ENCODE results near the gene ACRBP. TPM values are rescaled to one million over a fixed set of nuclear protein-coding genes. Genes with fewer than 3 reads are reported as not detected.

Gene ACRBP
- total RNA-seq, 2 donors from 2014 or later = 0.60 to 0.88 TPM

GRCh38 chr12:6653987-6654386 is 6.8 kb upstream of the ACRBP start:
- ATAC-seq = peak; percentile 44 to 46
- no peak for DNase-seq
- intact Hi-C loops (cut with DNase I) = no loop called here

- intact Hi-C loops (cut with DNase I) = no loop called here
- no peak for DNase-seq
- ATAC-seq = no peak
These were observed 6.1 kb upstream of the ACRBP start for GRCh38 chr12:6653342-6653741.

- no peak for DNase-seq
- no peak for ATAC-seq
- intact Hi-C loops (cut with DNase I) = no loop called here
These were observed 5.2 kb upstream of the ACRBP start for GRCh38 chr12:6652391-6652790.

- DNase-seq (no peak), ATAC-seq (no peak)
- intact Hi-C loops (cut with DNase I) = no loop called here
These were observed 3.6 kb upstream of the ACRBP start for GRCh38 chr12:6650832-6651231.

DNA sequence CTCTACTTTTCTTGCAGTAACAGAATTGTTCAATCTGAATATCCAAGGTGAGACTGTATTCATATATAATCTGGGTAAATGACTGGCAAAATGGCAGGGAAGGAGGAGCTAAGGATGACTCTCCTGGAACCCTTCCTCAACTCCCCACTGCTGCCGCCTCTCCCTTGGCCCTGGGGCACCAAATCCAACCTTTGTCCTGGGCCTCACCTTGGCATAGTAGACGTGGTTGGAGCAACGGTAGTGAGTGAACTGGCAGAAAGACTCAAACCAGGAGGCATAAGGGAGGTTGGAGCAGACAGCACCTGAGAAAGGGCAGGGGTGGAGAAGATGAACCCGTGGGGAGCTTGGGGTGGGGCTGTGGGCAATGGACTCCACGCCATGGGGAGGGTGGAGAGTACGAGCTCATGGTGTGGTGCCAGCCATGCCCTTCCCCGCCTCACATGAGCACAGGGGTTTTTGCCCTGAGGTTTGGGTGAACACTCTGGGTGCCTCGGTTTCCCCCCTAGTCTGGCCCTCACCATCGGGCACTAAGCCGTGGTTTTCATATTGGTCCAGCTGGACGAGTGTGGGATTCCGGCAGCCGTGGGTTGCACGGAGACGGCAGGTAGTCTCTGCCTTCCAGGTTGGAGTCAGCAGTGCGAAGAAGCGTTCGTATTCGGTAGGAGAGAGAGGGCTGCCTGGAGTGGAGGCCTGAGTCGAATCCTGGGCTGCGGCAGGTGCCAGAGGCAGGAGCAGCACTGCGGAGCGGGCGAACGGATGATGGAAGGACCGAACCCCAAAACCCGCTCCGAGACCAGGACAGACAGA is 753 bp downstream of the ACRBP start:
- intact Hi-C loops (cut with DNase I) = no loop called here
- DNase-seq = no peak
- ATAC-seq = peak; percentile 3 to 15

GRCh38 chr12:6644903-6645302 is 2.3 kb downstream of the ACRBP start:
- intact Hi-C loops (cut with DNase I) = no loop called here
- ATAC-seq (no peak), DNase-seq (peak; percentile 41)

DNA sequence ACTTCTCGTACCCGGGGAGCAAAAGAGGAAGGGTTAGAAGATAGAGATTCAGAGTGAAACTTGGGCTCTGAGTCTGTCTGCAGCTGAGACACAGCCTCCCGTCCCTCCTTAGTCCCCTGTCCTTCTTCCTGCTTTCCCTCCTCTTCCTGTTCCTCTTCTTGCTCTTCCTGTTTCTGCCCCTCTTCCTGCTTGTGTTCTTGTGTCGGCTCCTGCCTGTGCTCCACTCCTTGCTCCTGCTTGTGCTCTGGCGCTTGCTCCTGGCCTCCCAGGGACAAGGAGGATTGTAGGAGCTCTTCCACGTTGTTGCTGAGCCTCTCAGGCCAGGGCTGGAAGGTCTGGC is 3.0 kb downstream of the ACRBP start:
- intact Hi-C loops (cut with DNase I) = no loop called here
- peak in 1 of 2 donors; percentile 45 for ATAC-seq
- DNase-seq = no peak

GRCh38 chr12:6643569-6644256 is 3.5 kb downstream of the ACRBP start:
- intact Hi-C loops (cut with DNase I) = no loop called here
- ATAC-seq (peak in 1 of 2 donors; percentile 39), DNase-seq (no peak)

DNA sequence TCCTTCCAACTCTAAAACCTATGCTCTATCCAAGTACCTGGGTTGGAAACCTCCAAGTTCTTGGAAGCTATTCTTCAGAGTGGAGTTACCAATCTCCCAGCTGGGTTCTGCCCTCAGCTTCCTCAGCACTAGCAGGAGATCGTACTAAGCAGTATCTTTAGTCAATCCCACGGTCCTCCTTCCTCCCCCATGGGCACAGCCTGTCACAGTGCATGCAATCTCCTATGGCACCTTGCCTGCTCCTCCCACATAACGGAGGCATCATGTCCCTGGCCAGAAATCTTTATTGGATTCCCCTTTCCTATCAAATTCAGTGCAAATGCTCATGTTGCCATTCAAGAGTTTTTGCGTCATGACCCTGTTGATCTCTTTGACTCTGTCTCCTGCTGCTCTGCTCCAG is 6.1 kb downstream of the ACRBP start:
- ATAC-seq (no peak), DNase-seq (no peak)
- intact Hi-C loops (cut with DNase I) = no loop called here

DNA sequence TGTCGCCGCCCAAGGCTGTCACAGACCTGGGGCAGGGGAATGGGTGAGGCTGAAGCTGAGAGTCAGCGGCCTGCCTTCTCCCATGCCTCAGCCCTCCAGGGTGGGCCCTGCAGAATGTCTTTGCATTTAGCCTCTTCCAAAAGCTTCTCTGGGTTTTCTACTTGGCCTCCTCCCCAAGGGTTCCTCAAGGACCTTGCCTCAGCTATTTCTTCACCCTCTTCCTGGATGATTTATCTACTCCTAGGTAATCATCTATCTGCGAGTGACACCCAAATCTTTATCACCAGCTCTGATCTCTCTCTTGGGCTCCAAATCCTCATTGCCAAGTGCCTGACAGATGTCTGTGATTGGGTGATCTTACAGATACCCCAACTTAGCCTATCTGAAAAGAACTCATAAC is 6.7 kb downstream of the ACRBP start:
- intact Hi-C loops (cut with DNase I) = no loop called here
- DNase-seq (no peak), ATAC-seq (no peak)

DNA sequence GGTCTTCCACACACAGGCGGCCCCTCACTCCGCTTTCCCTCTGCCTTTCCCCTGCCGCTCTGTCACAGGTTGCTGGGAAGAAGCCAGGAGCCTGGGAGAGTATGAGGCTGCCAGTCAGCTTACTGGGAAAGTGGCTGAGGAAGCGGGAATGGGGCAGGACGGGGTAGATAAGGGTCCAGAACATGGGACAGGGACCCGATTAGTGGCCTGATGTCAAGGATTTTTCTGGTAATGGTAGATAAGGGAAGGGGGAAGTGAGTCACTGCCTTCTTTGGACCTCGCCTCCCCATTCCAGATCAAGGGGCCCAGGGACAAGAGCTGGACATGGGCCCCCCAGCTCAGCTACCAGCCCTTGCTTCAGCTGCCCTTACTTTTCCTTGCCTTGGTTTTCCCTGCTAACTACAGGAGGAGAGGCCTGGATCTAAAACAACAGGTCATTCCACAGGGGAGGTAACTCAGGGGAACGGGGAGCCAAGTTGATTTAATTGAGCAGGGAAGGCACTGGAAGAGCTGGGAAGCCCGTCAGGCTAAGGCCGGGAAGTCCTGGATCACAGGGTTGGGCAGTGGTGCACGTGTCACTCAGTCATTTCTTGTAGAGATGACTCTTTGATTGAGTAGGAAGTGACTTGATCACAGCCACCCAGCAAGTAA is 8.0 kb downstream of the ACRBP start:
- peak; percentile 50 for DNase-seq
- no peak for ATAC-seq
- intact Hi-C loops (cut with DNase I) = no loop called here

GRCh38 chr12:6638305-6638704 is 8.9 kb downstream of the ACRBP start:
- no peak for DNase-seq
- ATAC-seq = peak in 1 of 2 donors; percentile 3
- intact Hi-C loops (cut with DNase I) = no loop called here

DNA sequence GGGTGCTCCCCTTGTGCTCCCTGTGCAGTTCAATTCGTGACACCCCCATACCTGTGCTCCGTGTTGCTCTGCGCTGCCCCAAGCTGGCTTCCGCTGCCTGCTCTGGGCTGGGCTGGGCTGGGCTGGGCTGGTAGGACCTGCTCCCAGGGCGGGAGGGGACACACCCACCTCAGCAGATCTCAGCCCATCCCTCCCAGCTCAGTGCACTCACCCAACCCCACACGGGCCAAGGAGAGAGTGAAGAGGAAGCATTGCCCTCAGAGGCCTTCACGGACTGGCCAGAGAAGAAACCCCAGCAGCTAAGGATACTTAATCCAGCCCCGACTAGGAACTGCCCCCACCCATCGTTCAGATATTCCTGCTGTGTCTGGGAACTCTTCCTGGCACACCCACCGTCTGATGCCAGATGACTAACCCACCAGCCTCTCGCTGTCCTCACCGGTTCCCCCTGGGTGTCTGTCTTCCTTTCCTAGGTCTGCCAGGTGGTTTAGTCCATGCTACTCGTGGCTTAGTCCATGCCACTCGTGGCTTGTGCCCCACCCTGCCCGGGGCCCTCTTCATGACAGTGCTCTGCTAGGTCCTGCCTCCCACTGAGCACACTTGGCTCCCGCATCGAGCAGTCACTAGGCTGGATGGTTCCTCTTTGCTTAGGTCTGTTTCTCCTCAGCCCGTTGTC is 11.2 kb downstream of the ACRBP start, which contains the start of gene LPAR5:
TSS of gene LPAR5 (minus strand) at position 104 of the 676 bp plus-strand sequence. CDS start 14,711 bp downstream, outside the sequence.
- intact Hi-C loops (cut with DNase I) = no loop called here
- DNase-seq = peak; percentile 51
- peak; percentile 43 to 84 for ATAC-seq

- intact Hi-C loops (cut with DNase I) = no loop called here
- no peak for DNase-seq
These were observed 11.8 kb downstream of the ACRBP start for GRCh38 chr12:6635375-6635855.

DNA sequence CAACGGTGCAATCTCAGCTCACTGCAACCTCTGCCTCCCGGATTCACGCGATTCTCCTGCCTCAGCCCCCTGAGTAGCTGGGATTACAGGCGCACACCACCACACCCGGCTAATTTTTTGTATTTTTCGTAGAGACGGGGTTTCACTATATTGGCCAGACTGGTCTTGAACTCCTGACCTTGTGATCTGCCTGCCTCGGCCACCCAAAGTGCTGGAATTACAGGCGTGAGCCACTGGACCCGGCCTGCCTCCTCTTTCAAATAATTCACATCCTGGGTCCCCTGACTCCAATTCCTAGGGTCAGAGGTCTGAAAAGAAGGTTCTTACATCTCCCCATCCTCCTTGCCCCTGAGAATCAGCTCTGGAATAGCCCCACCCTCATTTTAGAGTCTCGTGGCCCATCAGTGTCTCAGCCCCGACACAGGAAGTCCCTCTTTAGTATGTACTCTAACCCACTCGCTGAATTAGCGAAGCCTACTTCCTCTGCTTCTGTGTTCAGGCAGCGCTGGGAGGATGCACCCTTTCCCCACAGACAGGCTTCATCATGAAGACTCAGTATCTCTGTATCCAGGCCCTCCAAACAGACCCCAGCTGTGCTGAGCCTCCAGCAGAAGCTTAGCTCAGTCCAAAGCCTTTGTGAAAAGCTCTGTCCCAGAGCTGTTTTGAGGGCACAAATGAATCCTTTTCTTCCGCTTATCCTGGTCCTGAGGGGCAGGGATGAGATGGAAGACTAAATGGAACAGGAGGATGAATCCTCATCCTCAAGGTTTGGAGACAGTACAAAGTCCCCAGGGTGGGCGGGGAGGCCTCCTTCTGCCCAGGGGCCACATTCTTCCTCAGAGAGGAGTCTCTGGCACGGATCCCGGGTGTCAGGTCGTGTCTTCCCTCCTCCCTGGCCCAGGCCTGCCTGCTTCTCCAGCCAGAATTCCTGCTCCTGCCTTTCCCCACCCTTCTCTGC is 14.9 kb downstream of the ACRBP start:
- peak; percentile 31 to 48 for ATAC-seq
- intact Hi-C loops (cut with DNase I) = no loop called here
- no peak for DNase-seq

More at GRCh38 chr12:6635375-6635855, 11.8 kb downstream of the ACRBP start:
- ATAC-seq = peak in 1 of 2 donors; percentile 19

GRCh38 chr12:6631549-6631961 is 15.7 kb downstream of the ACRBP start:
- peak; percentile 41 to 55 for ATAC-seq
- intact Hi-C loops (cut with DNase I) = no loop called here
- DNase-seq = no peak

DNA sequence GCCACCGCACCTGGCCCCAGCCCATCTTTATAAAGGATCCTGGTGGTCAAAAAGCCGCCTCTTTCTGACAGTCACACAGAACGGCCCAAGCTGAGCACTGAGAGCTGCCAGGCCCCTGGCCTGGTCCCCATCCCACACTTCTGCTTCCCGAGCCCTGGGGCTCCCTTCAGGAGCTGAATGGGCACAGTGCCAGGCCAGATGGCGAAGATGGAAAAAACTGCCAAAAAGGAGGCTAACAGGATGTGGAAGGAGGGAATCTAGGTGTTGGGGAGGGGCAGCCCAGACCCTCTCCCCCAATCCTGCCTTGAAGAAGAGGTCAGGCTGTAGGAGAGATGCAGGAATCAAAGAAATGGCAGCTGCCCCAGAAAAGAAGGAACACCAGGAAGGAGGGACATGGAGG is 16.5 kb downstream of the ACRBP start:
- no peak for DNase-seq
- no peak for ATAC-seq
- intact Hi-C loops (cut with DNase I) = no loop called here

GRCh38 chr12:6627616-6628015 is 19.6 kb downstream of the ACRBP start:
- ATAC-seq = no peak

More at GRCh38 chr12:6627616-6628015, 19.6 kb downstream of the ACRBP start:
- DNase-seq = no peak
- intact Hi-C loops (cut with DNase I) = no loop called here
